Rectal smooth muscle tissue (tissue), 1 donor: ENCODE measurements around the gene PIH1D1.

ENCODE experiments used
- H3K27ac ChIP-seq: one replicate; pipeline ENCODE4 v1.7.0; 2013; ENCODE audit warnings: low read depth, low read length, inconsistent platforms
- H3K27me3 ChIP-seq: one replicate; pipeline ENCODE4 v1.7.0; 2013; ENCODE audit warnings: low read length; ENCODE audit not compliant: control insufficient read depth, insufficient read depth
- H3K36me3 ChIP-seq: one replicate; pipeline ENCODE4 v1.7.0; 2013; ENCODE audit warnings: low read length; ENCODE audit not compliant: control insufficient read depth, insufficient read depth
- H3K4me1 ChIP-seq: one replicate; pipeline ENCODE4 v1.7.0; 2013; ENCODE audit warnings: low read length; ENCODE audit not compliant: control insufficient read depth, insufficient read depth
- H3K4me3 ChIP-seq: one replicate; pipeline ENCODE4 v1.7.0; 2013; ENCODE audit warnings: low read length
- H3K9ac ChIP-seq: one replicate; pipeline ENCODE4 v1.7.0; 2013; ENCODE audit warnings: low read length

PIH1D1 gene

GRCh38 chr19:49396738-49397505, 54.7 kb downstream of the PIH1D1 start:
- H3K9ac ChIP-seq, result no peak overlapping the region
- H3K4me1 ChIP-seq, result no peaks in the 10 kb centered on the region
- no peaks in the 10 kb centered on the region for H3K36me3 ChIP-seq
- H3K27ac ChIP-seq, result no peak overlapping the region
- H3K27me3 ChIP-seq, result no peaks in the 10 kb centered on the region
- no peak overlapping the region for H3K4me3 ChIP-seq
